ENCODE results near the gene ITGB1BP1.

The ITGB1BP1 gene

DNA sequence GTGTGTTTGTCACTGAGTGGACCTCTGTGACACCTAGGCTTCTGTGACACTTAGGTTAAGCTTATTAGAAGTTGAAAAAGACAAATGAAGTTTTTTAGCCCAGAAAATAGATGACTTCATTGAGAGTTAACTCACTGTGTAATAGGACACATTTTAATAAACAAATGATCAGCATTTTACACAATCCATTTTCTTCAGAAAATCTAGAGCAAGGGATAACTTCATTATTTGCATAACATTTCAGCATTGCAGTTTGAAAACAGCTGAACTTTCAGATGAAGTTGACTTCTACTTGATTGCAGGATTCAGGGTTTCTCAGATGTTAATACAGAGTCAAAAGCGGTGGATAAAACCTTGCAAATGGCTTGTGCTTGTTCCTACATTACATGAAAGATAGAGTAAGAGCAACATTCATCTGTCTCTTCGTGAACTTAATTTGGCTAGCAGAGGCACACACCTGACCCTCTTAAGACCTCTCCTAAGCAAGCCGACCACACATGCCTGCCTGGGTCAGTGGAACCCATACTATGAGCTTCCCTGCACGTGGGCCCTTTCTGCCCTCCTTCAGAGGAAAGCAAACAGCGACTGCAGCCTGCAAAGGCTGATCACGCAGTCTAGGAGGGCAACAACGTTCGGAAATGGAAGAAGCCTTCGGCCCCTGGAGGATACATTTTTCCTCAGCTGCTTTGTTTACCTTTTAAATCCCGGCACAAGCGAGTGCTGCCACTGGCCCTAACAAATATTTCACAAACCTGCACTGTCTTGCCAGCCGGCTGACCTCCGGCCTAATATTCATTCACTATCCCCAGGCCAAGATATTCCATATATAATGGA is 16.6 kb downstream of the ITGB1BP1 start:
- no peak for FAIRE-seq
- TF ChIP-seq CTCF (IDR thresholded peaks at IDR 0.05; ENCODE audit: insufficient read depth, missing control alignments): no peak
- DNase-seq (ENCODE audit: insufficient read length, low spot score): no peak

- no peak for FAIRE-seq
- DNase-seq (ENCODE audit: insufficient read length, low spot score): no peak
- TF ChIP-seq CTCF (IDR thresholded peaks at IDR 0.05; ENCODE audit: insufficient read depth, missing control alignments): no peak
Observed at GRCh38 chr2:9405636-9406035, 17.7 kb downstream of the ITGB1BP1 start.

DNA sequence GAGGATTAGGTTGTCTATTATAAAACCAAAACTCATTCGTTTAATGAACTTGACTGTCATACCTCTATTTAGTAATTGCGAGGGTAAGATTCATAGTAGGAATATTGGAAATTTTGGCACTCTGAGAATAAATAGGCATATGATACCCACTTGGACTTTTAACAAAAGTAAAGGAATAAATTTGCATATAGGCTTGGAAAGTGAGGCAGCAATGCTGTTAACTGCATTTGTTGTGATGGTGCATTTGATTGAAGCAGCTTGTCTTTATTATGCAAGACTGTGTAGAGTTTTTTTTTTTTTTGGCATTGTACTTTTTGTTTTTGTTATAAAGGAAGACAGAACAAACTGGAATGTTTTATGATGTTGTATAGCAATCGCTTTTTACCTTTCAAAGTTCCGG is 18.9 kb downstream of the ITGB1BP1 start:
- no peak for TF ChIP-seq CTCF (IDR thresholded peaks at IDR 0.05; ENCODE audit: insufficient read depth, missing control alignments)
- DNase-seq (ENCODE audit: insufficient read length, low spot score) (no peak), FAIRE-seq (no peak)

GRCh38 chr2:9403924-9404323 is 19.4 kb downstream of the ITGB1BP1 start:
- DNase-seq (ENCODE audit: insufficient read length, low spot score) (no peak), FAIRE-seq (no peak)
- TF ChIP-seq CTCF (IDR thresholded peaks at IDR 0.05; ENCODE audit: insufficient read depth, missing control alignments): no peak

GRCh38 chr2:9401646-9402371 is 21.5 kb downstream of the ITGB1BP1 start:
- no peak for TF ChIP-seq CTCF (IDR thresholded peaks at IDR 0.05; ENCODE audit: insufficient read depth, missing control alignments)
- no peak for FAIRE-seq

GRCh38 chr2:9401059-9401547 is 22.2 kb downstream of the ITGB1BP1 start:
- no peak for FAIRE-seq
- TF ChIP-seq CTCF (IDR thresholded peaks at IDR 0.05; ENCODE audit: insufficient read depth, missing control alignments): no peak
- DNase-seq (ENCODE audit: insufficient read length, low spot score): no peak

More at GRCh38 chr2:9401646-9402371, 21.5 kb downstream of the ITGB1BP1 start:
- DNase-seq (ENCODE audit: insufficient read length, low spot score): no peak

All from D721Med (cell line).